Erythroblast (primary cell): ENCODE measurements around the gene MBD3L4.

Experiments used
- DNase-seq, 2 experiments: peaks; one replicate each; lab custom pipeline; 2025; lab: John Stamatoyannopoulos, UW
- GATA1 ChIP-seq: IDR thresholded peaks from 2 replicates; pipeline ENCODE4 v1.6.1; 2011; ENCODE audit warnings: low read depth, mild to moderate bottlenecking, control low read depth, low read length, moderate library complexity
- POLR2A ChIP-seq: IDR thresholded peaks from 2 replicates; pipeline ENCODE4 v1.6.1; 2011; ENCODE audit warnings: mild to moderate bottlenecking, low read length

Gene MBD3L4

DNA sequence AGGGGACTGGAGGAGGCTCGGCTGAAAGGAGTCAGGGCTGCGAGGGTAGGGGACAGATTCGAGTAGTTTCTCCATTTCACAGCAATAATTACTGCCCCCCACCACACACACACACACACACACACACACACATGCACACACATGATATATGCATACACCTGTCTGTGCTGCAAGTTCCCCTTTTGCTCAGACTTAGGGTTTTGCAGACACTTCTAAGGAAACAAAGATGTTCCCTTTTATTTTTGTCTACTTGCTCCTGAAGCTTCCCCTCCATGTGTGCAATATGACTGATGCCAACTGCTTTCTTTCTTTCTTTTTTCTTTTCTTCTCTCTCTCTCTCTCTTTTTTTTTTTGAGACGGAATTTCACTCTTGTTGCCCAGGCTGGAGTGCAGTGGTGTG is 32.1 kb downstream of the MBD3L4 start:
- TF ChIP-seq GATA1 (no peak), POLR2A (no peak)
- DNase-seq = no peak

GRCh38 chr19:7006135-7006704 is 33.8 kb downstream of the MBD3L4 start:
- TF ChIP-seq GATA1 (no peak), POLR2A (no peak)
- no peak for DNase-seq

GRCh38 chr19:7004313-7004931 is 35.6 kb downstream of the MBD3L4 start:
- TF ChIP-seq POLR2A (no peak), GATA1 (no peak)
- DNase-seq = peak; percentile 15 to 42

GRCh38 chr19:7000816-7001215 is 39.2 kb downstream of the MBD3L4 start:
- TF ChIP-seq POLR2A (no peak), GATA1 (no peak)
- DNase-seq = no peak

DNA sequence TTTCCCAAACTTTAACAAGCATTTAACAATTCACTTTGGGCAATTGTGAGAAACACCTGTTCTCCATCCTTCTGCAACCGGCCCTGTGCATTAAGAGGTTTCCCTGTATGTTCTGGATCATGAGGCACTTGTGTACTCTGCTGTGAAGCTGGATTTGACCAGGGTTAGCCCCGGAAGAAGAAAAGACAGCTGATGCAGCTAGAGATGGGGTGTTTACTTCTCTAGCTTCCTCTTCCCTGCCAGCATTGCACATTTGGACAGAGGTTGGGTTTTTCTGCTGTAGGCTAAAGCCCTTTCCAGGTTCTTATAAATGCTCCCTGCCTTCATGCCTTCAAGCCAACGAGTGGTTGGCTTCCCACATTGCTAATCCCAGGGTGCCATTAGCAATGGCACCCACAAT is 39.6 kb downstream of the MBD3L4 start:
- DNase-seq = no peak

GRCh38 chr19:6999933-7000332 is 40.0 kb downstream of the MBD3L4 start:
- TF ChIP-seq GATA1 = no peak
- TF ChIP-seq POLR2A = no peak
- no peak for DNase-seq

More for the DNA sequence above, 39.6 kb downstream of the MBD3L4 start:
- no peak for TF ChIP-seq POLR2A
- no peak for TF ChIP-seq GATA1

GRCh38 chr19:6997679-6998445 is 42.1 kb downstream of the MBD3L4 start:
- TF ChIP-seq POLR2A (no peak), GATA1 (no peak)
- no peak for DNase-seq

DNA sequence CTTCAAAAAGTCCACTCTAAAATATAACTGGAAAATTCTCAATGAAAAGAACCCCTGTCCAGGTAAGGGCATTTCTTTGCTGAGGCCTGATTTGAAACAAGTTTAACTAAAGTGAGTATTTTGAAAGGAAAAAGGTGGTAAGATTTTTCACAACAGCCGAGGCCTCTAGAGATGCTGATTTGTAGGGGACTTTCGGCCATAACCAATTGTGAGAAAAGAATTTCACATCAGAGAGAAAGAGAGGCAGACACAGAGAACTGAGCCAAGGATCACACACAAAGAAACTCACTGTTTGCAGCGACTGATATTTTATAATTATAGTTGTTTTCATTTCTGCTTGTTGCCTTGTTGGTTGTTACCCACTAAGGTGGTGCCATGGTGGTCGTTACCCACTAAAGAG is 43.2 kb downstream of the MBD3L4 start:
- no peak for TF ChIP-seq GATA1
- TF ChIP-seq POLR2A = no peak
- DNase-seq = no peak

DNA sequence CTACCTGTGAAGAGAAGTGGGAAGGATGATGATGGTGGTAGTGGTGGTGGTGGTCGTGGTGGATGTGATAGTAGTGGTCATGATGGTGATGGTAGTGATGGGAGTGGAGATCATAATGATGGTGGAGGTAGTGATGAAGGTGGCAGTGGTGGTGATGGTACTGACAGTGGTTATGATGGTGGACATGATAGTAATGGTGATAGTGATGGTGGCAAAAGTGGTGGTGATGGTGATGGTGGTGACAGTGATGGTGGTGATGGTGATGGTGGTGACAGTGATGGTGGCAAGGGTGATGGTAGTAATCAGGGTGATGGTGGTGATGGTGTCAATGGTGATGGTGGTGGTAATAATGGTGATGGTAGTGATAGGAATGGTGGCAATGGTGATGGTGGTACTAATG is 44.9 kb downstream of the MBD3L4 start:
- TF ChIP-seq POLR2A (no peak), GATA1 (no peak)

DNA sequence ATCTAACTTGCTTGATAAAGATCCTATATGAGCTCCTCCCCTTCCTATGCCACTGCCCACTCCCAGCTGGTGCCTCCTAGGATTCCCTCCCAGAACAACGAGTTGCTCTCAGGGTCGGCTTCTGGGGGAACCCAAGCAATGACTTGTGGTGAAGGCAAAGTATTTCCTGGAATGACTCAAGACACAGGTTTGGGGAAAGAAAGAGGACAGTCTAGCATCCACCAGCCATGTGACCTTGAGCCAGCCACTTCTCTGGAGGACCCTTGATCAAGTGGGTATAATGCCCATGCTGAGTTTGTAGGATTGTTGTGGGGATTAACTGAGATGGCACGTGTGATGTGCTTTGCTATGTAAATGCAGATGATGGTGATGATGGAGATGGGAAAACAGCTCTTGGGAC is 51.7 kb downstream of the MBD3L4 start:
- TF ChIP-seq POLR2A (no peak), GATA1 (no peak)
- DNase-seq = no peak

More for the DNA sequence above, 44.9 kb downstream of the MBD3L4 start:
- DNase-seq = no peak

DNA sequence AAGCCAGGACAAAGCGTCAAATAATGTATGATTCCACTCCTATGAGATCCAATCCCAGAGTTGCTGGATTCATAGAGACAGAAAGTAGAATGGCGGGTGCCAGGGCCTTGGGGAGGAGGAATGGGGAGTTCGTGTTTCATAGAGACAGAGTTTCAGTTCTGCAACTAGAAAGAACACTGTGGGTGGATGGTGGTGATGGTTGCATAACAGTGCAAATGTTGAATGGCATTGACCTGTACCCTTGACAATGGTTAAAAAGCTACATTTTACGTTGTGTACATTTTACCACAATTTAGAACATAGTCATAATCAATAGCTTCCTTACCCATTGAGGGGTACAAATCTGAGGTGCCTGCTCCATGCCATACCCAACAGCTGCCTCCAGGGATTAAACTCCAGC is 52.1 kb downstream of the MBD3L4 start:
- no peak for DNase-seq
- no peak for TF ChIP-seq GATA1
- TF ChIP-seq POLR2A = no peak
